H1 (cell line): ENCODE results near the gene ACBD6. TPM values are rescaled to one million over a fixed set of nuclear protein-coding genes. Genes with fewer than 3 reads are reported as not detected.

Experiments
- CTCF ChIA-PET: fragments of 300-600 bp; sonication (Branson Sonifier 250); formaldehyde crosslinking; loops from one replicate; lab custom pipeline; 2021; ENCODE audit not compliant: partially characterized antibody; lab: Charles Lee
- POLR2A ChIA-PET: fragments of 300-600 bp; sonication (Branson Sonifier 250); formaldehyde crosslinking; loops from one replicate; lab custom pipeline; 2021; ENCODE audit warnings: inconsistent platforms; ENCODE audit not compliant: partially characterized antibody; lab: Charles Lee
- DNase-seq, 2 experiments: peaks; one replicate each; pipeline versions ENCODE4 v3.0.0 to v3.0.0-alpha.2; 2010 to 2022; ENCODE audit warnings: low spot score in 2 of 2, low read depth in 1 of 2, mixed read lengths in 1 of 2
- FAIRE-seq: peaks from 2 replicates; lab custom pipeline; 2011; peaks lifted over from hg19 to GRCh38; lab: Jason Lieb, UNC
- H2AFZ ChIP-seq: 2 replicates; pipeline ENCODE4 v1.8.1; 2012; ENCODE audit warnings: low read length, inconsistent platforms
- H2AK5ac ChIP-seq: 2 replicates; pipeline ENCODE4 v1.6.1; 2013; ENCODE audit warnings: low read depth, low read length
- H2BK120ac ChIP-seq: replicated peaks from 2 replicates; pipeline ENCODE3; 2013; ENCODE audit warnings: low read depth, low read length, inconsistent platforms
- H2BK12ac ChIP-seq: 2 replicates; pipeline ENCODE4 v1.6.1; 2013; ENCODE audit warnings: low read depth, low read length
- H2BK15ac ChIP-seq: 2 replicates; pipeline ENCODE4 v1.6.1; 2013; ENCODE audit warnings: low read length
- H2BK20ac ChIP-seq: 2 replicates; pipeline ENCODE4 v1.6.1; 2013; ENCODE audit warnings: low read length
- H2BK5ac ChIP-seq: 2 replicates; pipeline ENCODE4 v1.6.1; 2013; ENCODE audit warnings: low read depth, low read length
- H3K14ac ChIP-seq: 2 replicates; pipeline ENCODE4 v1.6.1; 2013; ENCODE audit warnings: inconsistent platforms; ENCODE audit not compliant: insufficient read length
- H3K18ac ChIP-seq: 2 replicates; pipeline ENCODE4 v1.6.1; 2013; ENCODE audit warnings: low read length; ENCODE audit errors: extremely low read depth
- H3K23ac ChIP-seq: 2 replicates; pipeline ENCODE4 v1.6.1; 2013; ENCODE audit warnings: inconsistent platforms; ENCODE audit not compliant: insufficient read length
- H3K23me2 ChIP-seq: 2 replicates; pipeline ENCODE4 v1.6.1; 2013; ENCODE audit warnings: low read depth, low read length
- H3K27ac ChIP-seq: 2 replicates; pipeline ENCODE4 v1.6.1; 2011; ENCODE audit warnings: low read depth, low read length, inconsistent platforms
- H3K27me3 ChIP-seq, 4 experiments: replicated peaks in 1 of 4; 1 replicate in 1 of 4; 2 replicates in 3 of 4; pipeline versions ENCODE4 v1.6.1 to v1.8.1; 2011 to 2013; ENCODE audit warnings: low read length in 3 of 4, mild to moderate bottlenecking in 3 of 4, inconsistent platforms in 2 of 4, mixed read lengths in 2 of 4, moderate library complexity in 1 of 4; ENCODE audit not compliant: control insufficient read depth in 3 of 4, insufficient read depth in 3 of 4; ENCODE audit errors: extremely low read depth in 1 of 4
- H3K36me3 ChIP-seq, 4 experiments: 2 replicates each; pipeline versions ENCODE4 v1.6.1 to v1.8.1; 2011 to 2013; ENCODE audit warnings: mild to moderate bottlenecking in 4 of 4, low read length in 3 of 4, moderate library complexity in 2 of 4, control low read depth in 1 of 4, inconsistent platforms in 1 of 4; ENCODE audit not compliant: insufficient read depth in 4 of 4, control insufficient read depth in 2 of 4
- H3K4ac ChIP-seq: replicated peaks from 2 replicates; pipeline ENCODE3; 2013; ENCODE audit warnings: low read length, low read depth, mixed read lengths, inconsistent platforms; ENCODE audit not compliant: insufficient read length
- H3K4me1 ChIP-seq, 4 experiments: replicated peaks in 1 of 4; 1 replicate in 1 of 4; 2 replicates in 3 of 4; pipeline versions ENCODE4 v1.6.1 to v1.8.1; 2011 to 2013; ENCODE audit warnings: low read length in 3 of 4, inconsistent platforms in 2 of 4, mixed read lengths in 1 of 4; ENCODE audit not compliant: insufficient read depth in 4 of 4, control insufficient read depth in 3 of 4
- H3K4me2 ChIP-seq, 2 experiments: 2 replicates each; pipeline versions ENCODE4 v1.6.1 to v1.8.1; 2011 to 2013; ENCODE audit warnings: low read depth in 2 of 2, low read length in 2 of 2, control low read depth in 1 of 2, inconsistent platforms in 1 of 2, mild to moderate bottlenecking in 1 of 2; ENCODE audit not compliant: insufficient read depth in 1 of 2
- H3K4me3 ChIP-seq, 4 experiments: fragments of 200-600, 300-600 bp in 1 of 4; sonication (generic), shearing (Covaris generic), sonication (Bioruptor Twin) in 1 of 4; 2 replicates each; pipeline versions ENCODE4 v1.5.1 to v1.8.1; 2011 to 2016; ENCODE audit warnings: low read length in 4 of 4, low read depth in 3 of 4, control low read depth in 2 of 4, inconsistent platforms in 2 of 4, mild to moderate bottlenecking in 2 of 4, mixed read lengths in 1 of 4, moderate library complexity in 1 of 4; ENCODE audit not compliant: insufficient read depth in 2 of 4; ENCODE audit errors: extremely low read depth in 1 of 4
- H3K56ac ChIP-seq: replicated peaks from 2 replicates; pipeline ENCODE3; 2013; ENCODE audit warnings: low read depth, mild to moderate bottlenecking, mixed read lengths, low read length, inconsistent platforms; ENCODE audit not compliant: insufficient read length
- H3K79me1 ChIP-seq: 2 replicates; pipeline ENCODE4 v1.6.1; 2013; ENCODE audit warnings: low read depth, low read length, control low read depth
- H3K79me2 ChIP-seq, 2 experiments: 2 replicates each; pipeline versions ENCODE4 v1.6.1 to v1.8.1; 2012 to 2013; ENCODE audit warnings: low read length in 2 of 2, mild to moderate bottlenecking in 2 of 2, inconsistent platforms in 1 of 2; ENCODE audit not compliant: insufficient read depth in 2 of 2, control insufficient read depth in 1 of 2
- H3K9ac ChIP-seq, 4 experiments: replicated peaks in 1 of 4; 1 replicate in 1 of 4; 2 replicates in 3 of 4; pipeline versions ENCODE4 v1.6.1 to v1.8.1; 2011 to 2013; ENCODE audit warnings: low read depth in 3 of 4, low read length in 3 of 4, control low read depth in 2 of 4, mild to moderate bottlenecking in 2 of 4, moderate library complexity in 2 of 4, inconsistent platforms in 1 of 4; ENCODE audit errors: extremely low read depth in 1 of 4
- H3K9me3 ChIP-seq, 2 experiments: 2 replicates each; pipeline versions ENCODE4 v1.6.1 to v1.8.1; 2012 to 2013; ENCODE audit warnings: mild to moderate bottlenecking in 2 of 2, moderate library complexity in 2 of 2, control low read depth in 1 of 2, inconsistent platforms in 1 of 2, low read depth in 1 of 2, low read length in 1 of 2, mixed read lengths in 1 of 2; ENCODE audit not compliant: insufficient read depth in 2 of 2
- H4K20me1 ChIP-seq, 2 experiments: replicated peaks in 1 of 2; 2 replicates each; pipeline versions ENCODE3 to v1.8.1; 2011 to 2013; ENCODE audit warnings: inconsistent platforms in 2 of 2, low read length in 2 of 2, mild to moderate bottlenecking in 1 of 2; ENCODE audit not compliant: insufficient read depth in 2 of 2, control insufficient read depth in 1 of 2
- H4K5ac ChIP-seq: 2 replicates; pipeline ENCODE4 v1.6.1; 2013; ENCODE audit warnings: low read length, low read depth, mixed read lengths, inconsistent platforms; ENCODE audit not compliant: insufficient read length
- H4K8ac ChIP-seq: 2 replicates; pipeline ENCODE4 v1.8.0; 2013; ENCODE audit warnings: mild to moderate bottlenecking, moderate library complexity, low read length, inconsistent platforms; ENCODE audit not compliant: insufficient read depth; ENCODE audit errors: extremely low read depth
- H4K91ac ChIP-seq: replicated peaks from 2 replicates; pipeline ENCODE3; 2013; ENCODE audit warnings: low read length, mixed read lengths, inconsistent platforms; ENCODE audit not compliant: insufficient read length
- EGR1 ChIP-seq: IDR thresholded peaks from 2 replicates; pipeline ENCODE4 v1.6.1; 2011; ENCODE audit warnings: low read depth, low read length, borderline replicate concordance
- GABPA ChIP-seq: IDR thresholded peaks from 2 replicates; pipeline ENCODE4 v1.6.1; 2011; ENCODE audit warnings: mild to moderate bottlenecking, low read length, moderate library complexity, borderline replicate concordance; ENCODE audit not compliant: insufficient read depth
- HDAC2 ChIP-seq, 2 experiments: fragments of 300-600 bp in 1 of 2; sonication (generic) in 1 of 2; IDR thresholded peaks; 2 replicates each; pipeline ENCODE4 v1.6.1; 2011 to 2012; ENCODE audit warnings: low read depth in 2 of 2, low read length in 2 of 2, mild to moderate bottlenecking in 2 of 2, moderate library complexity in 2 of 2, borderline replicate concordance in 1 of 2, inconsistent platforms in 1 of 2
- KDM4A ChIP-seq: IDR thresholded peaks from one replicate; pipeline ENCODE4 v1.7.1; 2012; ENCODE audit warnings: low read depth, mild to moderate bottlenecking, moderate library complexity, low read length, inconsistent platforms; ENCODE audit not compliant: severe bottlenecking
- SIRT6 ChIP-seq: IDR thresholded peaks from one replicate; pipeline ENCODE4 v1.7.1; 2012; ENCODE audit warnings: low read length, inconsistent platforms
- SP2 ChIP-seq: IDR thresholded peaks from 2 replicates; pipeline ENCODE4 v1.6.1; 2012; ENCODE audit warnings: mild to moderate bottlenecking, low read length, inconsistent platforms
- SP4 ChIP-seq: IDR thresholded peaks from 2 replicates; pipeline ENCODE4 v1.6.1; 2012; ENCODE audit warnings: low read length, inconsistent platforms
- SRF ChIP-seq: IDR thresholded peaks from 2 replicates; pipeline ENCODE4 v1.6.1; 2011; ENCODE audit warnings: mild to moderate bottlenecking, low read depth, low read length, moderate library complexity
- WGBS, 2 experiments: shearing (Covaris generic) in 1 of 2; methylation state at CpG; one replicate each; pipeline versions ENCODE4 v1.1.6 to v1.1.7; 2013 to 2015; ENCODE audit warnings: low lambda C conversion rate in 2 of 2, mixed read lengths in 2 of 2, inconsistent platforms in 1 of 2, low coverage in 1 of 2, missing lambda C conversion rate in 1 of 2; ENCODE audit not compliant: insufficient replicate concordance in 2 of 2, insufficient coverage in 1 of 2, insufficient read length in 1 of 2; ENCODE audit errors: extremely low coverage in 1 of 2, missing lambda C conversion rate in 1 of 2; 5-methylcytosine and 5-hydroxymethylcytosine counted together
- polyA plus RNA-seq, 7 experiments: library from polyadenylated mRNA; depleted of rRNA in 3 of 7; stranded (reverse) in 5 of 7; unstranded in 2 of 7; fragments of >200 nt in 5 of 7; fragments of 200-250 nt in 2 of 7; gene quantifications; 1 replicate in 5 of 7; 2 replicates in 1 of 7; 4 replicates in 1 of 7; pipeline versions ENCODE4 v1.2.1 to v1.2.3, GENCODE V29; 2011 to 2013; ENCODE audit warnings: missing spikeins in 2 of 7, mixed read lengths in 2 of 7
- total RNA-seq: library from RNA; stranded (reverse); fragmentation: NEBNext Ultra II Directional; extraction: Animal tissue kit (Norgen Biotek cat#: 25700); gene quantifications from 2 replicates; pipeline ENCODE4 v1.2.1, GENCODE V29; 2021

ACBD6 gene
- total and polyA plus RNA-seq, 2 of the 8 experiments (the other 6 are each of a cell fraction or from before 2014, with no cell fraction given): 52.0 to 67.7 TPM

GRCh38 chr1:180283098-180283497, 219.3 kb downstream of the ACBD6 start:
- Histone ChIP-seq H3K18ac (no peak overlapping the region), H3K4me3 (no peak overlapping the region), H3K23ac (no peak overlapping the region), H3K4me2 (no peak overlapping the region), H3K4ac (no peak overlapping the region), H4K5ac (no peak overlapping the region), H3K9me3 (no peaks in the 10 kb centered on the region), H3K27ac (no peak overlapping the region), H3K36me3 (peaks cover 0 to 5% (median 0%) of the 10 kb centered on the region in 4 experiments; a peak in 1 of 8 replicates), H3K23me2 (no peaks in the 10 kb centered on the region), H2BK20ac (no peak overlapping the region), H4K91ac (no peak overlapping the region), H4K8ac (no peak overlapping the region), H2BK120ac (no peak overlapping the region), H3K79me1 (no peaks in the 10 kb centered on the region), H2AFZ (no peak overlapping the region), H3K56ac (no peak overlapping the region), H4K20me1 (no peaks in the 10 kb centered on the region), H2BK5ac (no peak overlapping the region), H2BK12ac (no peak overlapping the region), H3K79me2 (no peaks in the 10 kb centered on the region), H3K27me3 (no peaks in the 10 kb centered on the region), H3K14ac (no peak overlapping the region), H3K4me1 (peaks cover 0 to 5% (median 4%) of the 10 kb centered on the region in 4 experiments; a peak in 6 of 7 replicates), H3K9ac (no peak overlapping the region), H2BK15ac (no peak overlapping the region), H2AK5ac (no peak overlapping the region)
- DNase-seq (no peak), FAIRE-seq (no peak)
- no peak for TF ChIP-seq HDAC2 (IDR thresholded peaks at IDR 0.05; ENCODE audit: borderline replicate concordance in 1 of 2, low read depth in 2 of 2, low read length in 2 of 2)
- TF ChIP-seq SP2: no peak
- TF ChIP-seq SP4: no peak
- no peak for TF ChIP-seq SRF
- TF ChIP-seq SIRT6: no peak
- no peak for TF ChIP-seq EGR1
- TF ChIP-seq GABPA: no peak
- no peak for TF ChIP-seq KDM4A
- WGBS, 2 experiments: 96% methylated on average over 4 of the region's 4 CpGs; no CpG with 5 or more reads in 1 of the 2 experiments
- ChIA-PET POLR2A (interaction anchor here (1.3 to 2.8 kb wide), 2 partner anchors 10 to 23 kb away, joined by 3 to 14 read pairs; no protein-coding TSS in a partner anchor), CTCF (interaction anchor here (0.6 to 9.2 kb wide), 5 partner anchors 12 to 82 kb away, joined by 3 to 77 read pairs (median 4); no protein-coding TSS in a partner anchor)
